ENCODE measurements around the gene CMSS1.

DNA sequence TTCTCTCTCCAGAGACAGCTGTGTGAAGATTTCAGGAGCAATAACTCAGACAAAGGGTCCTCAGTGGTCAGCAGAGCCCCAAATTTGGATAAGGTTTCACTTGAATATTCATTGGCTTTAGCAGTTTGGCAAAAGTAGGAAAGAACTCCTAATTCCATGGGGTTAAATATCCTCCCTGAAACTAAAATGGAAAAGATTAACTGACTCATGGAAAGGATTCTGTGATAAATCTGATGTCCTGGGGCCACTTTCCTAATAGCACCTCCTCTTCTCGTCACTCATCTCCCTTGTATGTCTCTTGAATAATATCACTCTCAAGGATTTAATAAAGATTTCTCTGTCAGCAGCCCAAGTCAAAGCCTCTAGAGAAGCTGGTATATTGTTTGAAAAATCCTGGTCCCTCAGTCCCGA lies 409.9 kb downstream of the CMSS1 start:
- no peak for TF ChIP-seq POLR2A (IDR thresholded peaks at IDR 0.05)
- TF ChIP-seq, protein P1, sequence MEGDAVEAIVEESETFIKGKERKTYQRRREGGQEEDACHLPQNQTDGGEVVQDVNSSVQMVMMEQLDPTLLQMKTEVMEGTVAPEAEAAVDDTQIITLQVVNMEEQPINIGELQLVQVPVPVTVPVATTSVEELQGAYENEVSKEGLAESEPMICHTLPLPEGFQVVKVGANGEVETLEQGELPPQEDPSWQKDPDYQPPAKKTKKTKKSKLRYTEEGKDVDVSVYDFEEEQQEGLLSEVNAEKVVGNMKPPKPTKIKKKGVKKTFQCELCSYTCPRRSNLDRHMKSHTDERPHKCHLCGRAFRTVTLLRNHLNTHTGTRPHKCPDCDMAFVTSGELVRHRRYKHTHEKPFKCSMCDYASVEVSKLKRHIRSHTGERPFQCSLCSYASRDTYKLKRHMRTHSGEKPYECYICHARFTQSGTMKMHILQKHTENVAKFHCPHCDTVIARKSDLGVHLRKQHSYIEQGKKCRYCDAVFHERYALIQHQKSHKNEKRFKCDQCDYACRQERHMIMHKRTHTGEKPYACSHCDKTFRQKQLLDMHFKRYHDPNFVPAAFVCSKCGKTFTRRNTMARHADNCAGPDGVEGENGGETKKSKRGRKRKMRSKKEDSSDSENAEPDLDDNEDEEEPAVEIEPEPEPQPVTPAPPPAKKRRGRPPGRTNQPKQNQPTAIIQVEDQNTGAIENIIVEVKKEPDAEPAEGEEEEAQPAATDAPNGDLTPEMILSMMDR (IDR thresholded peaks at IDR 0.05) = no peak

All from Peyer's patch (tissue), 4 donors.